ENCODE measurements around the gene SPRY4.
"Not testable (repeated sequence)": the region's sequence is repeated elsewhere in the genome, so short reads cannot be mapped to it uniquely, and the experiment has no call there.

The SPRY4 gene

GRCh38 chr5:142292249-142292648 lies 32.6 kb downstream of the SPRY4 start:
- no peak for DNase-seq

- no peak for DNase-seq
Measured at GRCh38 chr5:142290577-142291299, 34.1 kb downstream of the SPRY4 start.

- no peak for DNase-seq
Measured at GRCh38 chr5:142289708-142290576, 34.9 kb downstream of the SPRY4 start.

- DNase-seq: no peak
Measured at GRCh38 chr5:142287973-142288313, 36.9 kb downstream of the SPRY4 start.

- DNase-seq: no peak
Measured at GRCh38 chr5:142287096-142287972, 37.5 kb downstream of the SPRY4 start.

GRCh38 chr5:142286111-142286510 lies 38.7 kb downstream of the SPRY4 start:
- DNase-seq: no peak

- DNase-seq: no peak
Measured at GRCh38 chr5:142283304-142283703, 41.5 kb downstream of the SPRY4 start.

- no peak for DNase-seq
Measured at GRCh38 chr5:142281966-142282365, 42.9 kb downstream of the SPRY4 start.

- no peak for DNase-seq
Measured at GRCh38 chr5:142281008-142281367, 43.8 kb downstream of the SPRY4 start.

GRCh38 chr5:142280066-142281007 lies 44.5 kb downstream of the SPRY4 start:
- DNase-seq: no peak

- no peak for DNase-seq
Measured at GRCh38 chr5:142278627-142279026, 46.2 kb downstream of the SPRY4 start.

- DNase-seq: no peak
Measured at GRCh38 chr5:142277796-142278195, 47.0 kb downstream of the SPRY4 start.

- DNase-seq: no peak
Measured at GRCh38 chr5:142276517-142276916, 48.3 kb downstream of the SPRY4 start.

GRCh38 chr5:142275496-142275895 lies 49.3 kb downstream of the SPRY4 start:
- DNase-seq: no peak

GRCh38 chr5:142272596-142272995 lies 52.2 kb downstream of the SPRY4 start:
- DNase-seq: not testable (repeated sequence)

GRCh38 chr5:142264084-142264483 lies 60.7 kb downstream of the SPRY4 start:
- not testable (repeated sequence) for DNase-seq

GRCh38 chr5:142263346-142263745 lies 61.5 kb downstream of the SPRY4 start:
- no peak for DNase-seq

GRCh38 chr5:142262683-142263082 lies 62.1 kb downstream of the SPRY4 start:
- DNase-seq: no peak

Data from activated CD8-positive, alpha-beta memory T cell treated with anti-CD3 and anti-CD28 coated beads for 24 hours (primary cell).